GM21576 (cell line): ENCODE data around the gene TTYH3.

ENCODE experiments used
- ATAC-seq: cut with Tn5 transposase; IDR thresholded peaks from one replicate; pipeline ENCODE4 v1.9.1; 2021; ENCODE audit warnings: mild to moderate bottlenecking, moderate library complexity; ENCODE audit not compliant: unreplicated experiment

The TTYH3 gene

GRCh38 chr7:2646680-2647571 lies 15.1 kb downstream of the TTYH3 start:
- ATAC-seq = no peak

- no peak for ATAC-seq
Observed at GRCh38 chr7:2647594-2648172, 15.9 kb downstream of the TTYH3 start.

GRCh38 chr7:2649139-2649838 lies 17.5 kb downstream of the TTYH3 start:
- no peak for ATAC-seq

- ATAC-seq = no peak
Observed at GRCh38 chr7:2649991-2650390, 18.2 kb downstream of the TTYH3 start.

- ATAC-seq = no peak
Observed at GRCh38 chr7:2650451-2650850, 18.7 kb downstream of the TTYH3 start.

GRCh38 chr7:2651336-2651735 lies 19.6 kb downstream of the TTYH3 start:
- no peak for ATAC-seq

GRCh38 chr7:2651847-2652735 lies 20.3 kb downstream of the TTYH3 start:
- ATAC-seq = no peak

GRCh38 chr7:2652736-2653060 lies 20.9 kb downstream of the TTYH3 start:
- ATAC-seq = no peak

GRCh38 chr7:2654059-2654458 lies 22.3 kb downstream of the TTYH3 start:
- no peak for ATAC-seq

- ATAC-seq = no peak
Observed at GRCh38 chr7:2655870-2656614, 24.3 kb downstream of the TTYH3 start.

- ATAC-seq = no peak
Observed at GRCh38 chr7:2657208-2657607, 25.4 kb downstream of the TTYH3 start.

GRCh38 chr7:2657920-2658671 lies 26.3 kb downstream of the TTYH3 start:
- no peak for ATAC-seq

- no peak for ATAC-seq
Observed at GRCh38 chr7:2658941-2659340, 27.2 kb downstream of the TTYH3 start.

- ATAC-seq = no peak
Observed at GRCh38 chr7:2659556-2660358, 28.0 kb downstream of the TTYH3 start.

GRCh38 chr7:2660359-2661095 lies 28.7 kb downstream of the TTYH3 start:
- ATAC-seq = no peak

GRCh38 chr7:2661096-2661449 lies 29.3 kb downstream of the TTYH3 start:
- ATAC-seq = no peak

GRCh38 chr7:2661602-2662272 lies 30.0 kb downstream of the TTYH3 start:
- ATAC-seq = no peak
